ENCODE data around the gene CALN1. TPM values are rescaled to one million over a fixed set of nuclear protein-coding genes. Genes with fewer than 3 reads are reported as not detected.
A peak's percentile ranks its signal among the peaks of the same experiment; 100 is the strongest.

CALN1 gene
- total RNA-seq, 1 donor from 2014 or later: not detected

- DNase-seq (ENCODE audit: low read depth) (no peak), FAIRE-seq (no peak)
Measured at GRCh38 chr7:72118366-72118765, 293.8 kb downstream of the CALN1 start.

GRCh38 chr7:72114129-72114528 is 298.0 kb downstream of the CALN1 start:
- Histone ChIP-seq H3K36me3 (ENCODE audit: control insufficient read depth, insufficient read depth, low read length) (no peaks in the 10 kb centered on the region), H3K4me3 (ENCODE audit: low read depth, low read length) (no peak overlapping the region), H3K27me3 (ENCODE audit: control insufficient read depth, insufficient read depth, low read length) (no peaks in the 10 kb centered on the region)
- FAIRE-seq (no peak), DNase-seq (ENCODE audit: low read depth) (no peak)
- no peak for TF ChIP-seq CTCF (IDR thresholded peaks at IDR 0.05; ENCODE audit: insufficient read depth, low read length, severe bottlenecking)

More at GRCh38 chr7:72118366-72118765, 293.8 kb downstream of the CALN1 start:
- Histone ChIP-seq H3K4me3 (ENCODE audit: low read depth, low read length) (no peak overlapping the region), H3K36me3 (ENCODE audit: control insufficient read depth, insufficient read depth, low read length) (no peaks in the 10 kb centered on the region), H3K27me3 (ENCODE audit: control insufficient read depth, insufficient read depth, low read length) (no peaks in the 10 kb centered on the region)
- no peak for TF ChIP-seq CTCF (IDR thresholded peaks at IDR 0.05; ENCODE audit: insufficient read depth, low read length, severe bottlenecking)

GRCh38 chr7:72112992-72113391 is 299.1 kb downstream of the CALN1 start:
- Histone ChIP-seq H3K4me3 (ENCODE audit: low read depth, low read length) (no peak overlapping the region), H3K27me3 (ENCODE audit: control insufficient read depth, insufficient read depth, low read length) (no peaks in the 10 kb centered on the region), H3K36me3 (ENCODE audit: control insufficient read depth, insufficient read depth, low read length) (no peaks in the 10 kb centered on the region)
- DNase-seq (ENCODE audit: low read depth) (no peak), FAIRE-seq (no peak)
- no peak for TF ChIP-seq CTCF (IDR thresholded peaks at IDR 0.05; ENCODE audit: insufficient read depth, low read length, severe bottlenecking)

- no peak for DNase-seq (ENCODE audit: low read depth)
Measured at GRCh38 chr7:72112530-72112929, 299.6 kb downstream of the CALN1 start.

GRCh38 chr7:72111086-72111485 is 301.1 kb downstream of the CALN1 start:
- Histone ChIP-seq H3K27me3 (ENCODE audit: control insufficient read depth, insufficient read depth, low read length) (no peaks in the 10 kb centered on the region), H3K36me3 (ENCODE audit: control insufficient read depth, insufficient read depth, low read length) (no peaks in the 10 kb centered on the region), H3K4me3 (ENCODE audit: low read depth, low read length) (no peak overlapping the region)
- FAIRE-seq (no peak), DNase-seq (ENCODE audit: low read depth) (no peak)
- TF ChIP-seq CTCF (IDR thresholded peaks at IDR 0.05; ENCODE audit: insufficient read depth, low read length, severe bottlenecking): no peak

More at GRCh38 chr7:72112530-72112929, 299.6 kb downstream of the CALN1 start:
- Histone ChIP-seq H3K4me3 (ENCODE audit: low read depth, low read length) (no peak overlapping the region), H3K27me3 (ENCODE audit: control insufficient read depth, insufficient read depth, low read length) (no peaks in the 10 kb centered on the region), H3K36me3 (ENCODE audit: control insufficient read depth, insufficient read depth, low read length) (no peaks in the 10 kb centered on the region)
- FAIRE-seq: no peak
- no peak for TF ChIP-seq CTCF (IDR thresholded peaks at IDR 0.05; ENCODE audit: insufficient read depth, low read length, severe bottlenecking)

- Histone ChIP-seq H3K27me3 (ENCODE audit: control insufficient read depth, insufficient read depth, low read length) (no peaks in the 10 kb centered on the region), H3K36me3 (ENCODE audit: control insufficient read depth, insufficient read depth, low read length) (no peaks in the 10 kb centered on the region), H3K4me3 (ENCODE audit: low read depth, low read length) (no peak overlapping the region)
- FAIRE-seq (peak; percentile 7), DNase-seq (ENCODE audit: low read depth) (no peak)
- no peak for TF ChIP-seq CTCF (IDR thresholded peaks at IDR 0.05; ENCODE audit: insufficient read depth, low read length, severe bottlenecking)
Measured at GRCh38 chr7:72109566-72109965, 302.6 kb downstream of the CALN1 start.
